ENCODE measurements around the gene SPEG.
A peak's percentile ranks its signal among the peaks of the same experiment; 100 is the strongest.

The SPEG gene

GRCh38 chr2:219514196-219514761 is 79.6 kb downstream of the SPEG start, which contains the start of gene ASIC4:
TSS of gene ASIC4 (plus strand) at chr2:219514482. CDS start at chr2:219514725, 243 bp downstream.
- DNase-seq, result no peak

GRCh38 chr2:219514836-219515235 is 80.2 kb downstream of the SPEG start:
- DNase-seq, result no peak

- DNase-seq, result no peak
These were observed 81.4 kb downstream of the SPEG start for GRCh38 chr2:219515874-219516629.

- DNase-seq, result no peak
These were observed 82.2 kb downstream of the SPEG start for GRCh38 chr2:219516888-219517287.

GRCh38 chr2:219517954-219518778 is 83.5 kb downstream of the SPEG start:
- no peak for DNase-seq

GRCh38 chr2:219519526-219519916 is 84.9 kb downstream of the SPEG start:
- no peak for DNase-seq

- DNase-seq, result no peak
These were observed 85.4 kb downstream of the SPEG start for GRCh38 chr2:219520079-219520478.

GRCh38 chr2:219521066-219521880 is 86.6 kb downstream of the SPEG start:
- peak in 3 of 14 donors; percentile 10 to 26 (median 14) for DNase-seq

GRCh38 chr2:219522111-219523030 is 87.7 kb downstream of the SPEG start:
- peak in 2 of 14 donors; percentile 14 to 23 for DNase-seq

- no peak for DNase-seq
These were observed 88.5 kb downstream of the SPEG start for GRCh38 chr2:219523031-219523671.

GRCh38 chr2:219524817-219525216 is 90.2 kb downstream of the SPEG start:
- no peak for DNase-seq

GRCh38 chr2:219525533-219526232 is 91.0 kb downstream of the SPEG start:
- DNase-seq, result no peak

GRCh38 chr2:219526320-219527075 is 91.9 kb downstream of the SPEG start:
- no peak for DNase-seq

- peak in 2 of 14 donors; percentile 14 to 21 for DNase-seq
These were observed 92.4 kb downstream of the SPEG start for GRCh38 chr2:219527076-219527394.

GRCh38 chr2:219527472-219527871 is 92.8 kb downstream of the SPEG start:
- DNase-seq, result no peak

GRCh38 chr2:219530048-219530963 is 95.7 kb downstream of the SPEG start:
- DNase-seq, result peak; percentile 26 to 87 (median 73)

- DNase-seq, result no peak
These were observed 97.2 kb downstream of the SPEG start for GRCh38 chr2:219531639-219532377.

- DNase-seq, result no peak
These were observed 97.7 kb downstream of the SPEG start for GRCh38 chr2:219532378-219532649.
